Activated gamma-delta T cell (primary cell): ENCODE results near the gene AHSP.
"Not testable (repeated sequence)": the region's sequence is repeated elsewhere in the genome, so short reads cannot be mapped to it uniquely, and the experiment has no call there.

Experiments used
- DNase-seq: peaks from one replicate; lab custom pipeline; 2025; lab: John Stamatoyannopoulos, UW
- total RNA-seq, 2 donors: gene quantifications; one replicate each; lab custom pipeline; 2026; lab: John Stamatoyannopoulos, UW

The AHSP gene
- 0 to 0.04 reads per million in 2 donors for total RNA-seq

GRCh38 chr16:31527734-31528274, at the start of gene AHSP:
Gene AHSP, plus strand, starts transcription at chr16:31527900. Its CDS starts 240 bp downstream, at chr16:31528140.
- DNase-seq = no peak

- no peak for DNase-seq
Measured at GRCh38 chr16:31478956-31479355, 48.7 kb upstream of the AHSP start.

GRCh38 chr16:31479751-31480150, 47.9 kb upstream of the AHSP start:
- DNase-seq = no peak

- no peak for DNase-seq
Measured at GRCh38 chr16:31480851-31481536, 46.7 kb upstream of the AHSP start.

GRCh38 chr16:31483081-31483480, 44.6 kb upstream of the AHSP start, which contains the start of gene SLC5A2:
Gene SLC5A2, plus strand, starts transcription at chr16:31483123. Its CDS starts 14 bp downstream, at chr16:31483137.
- no peak for DNase-seq

GRCh38 chr16:31484048-31484447, 43.7 kb upstream of the AHSP start:
- DNase-seq = not testable (repeated sequence)

- DNase-seq = no peak
Measured at GRCh38 chr16:31484491-31485171, 43.1 kb upstream of the AHSP start.

GRCh38 chr16:31485571-31485970, 42.1 kb upstream of the AHSP start:
- no peak for DNase-seq

- no peak for DNase-seq
Measured at GRCh38 chr16:31486045-31486444, 41.7 kb upstream of the AHSP start.

- DNase-seq = no peak
Measured at GRCh38 chr16:31487071-31487719, 40.5 kb upstream of the AHSP start.

GRCh38 chr16:31487720-31488467, 39.8 kb upstream of the AHSP start:
- DNase-seq = peak; percentile 49

- DNase-seq = no peak
Measured at GRCh38 chr16:31488468-31489297, 39.0 kb upstream of the AHSP start.

GRCh38 chr16:31489298-31489564, 38.5 kb upstream of the AHSP start:
- DNase-seq = no peak

GRCh38 chr16:31489616-31490584, 37.8 kb upstream of the AHSP start:
- DNase-seq = no peak

GRCh38 chr16:31491778-31492418, 35.8 kb upstream of the AHSP start:
- no peak for DNase-seq

GRCh38 chr16:31493506-31494125, 34.1 kb upstream of the AHSP start:
- DNase-seq = no peak

GRCh38 chr16:31496670-31497069, 31.0 kb upstream of the AHSP start:
- no peak for DNase-seq

GRCh38 chr16:31498493-31498892, 29.2 kb upstream of the AHSP start:
- DNase-seq = no peak

- DNase-seq = no peak
Measured at GRCh38 chr16:31499928-31500327, 27.8 kb upstream of the AHSP start.
